Measurements from ENCODE around the gene KANK2.

DNA sequence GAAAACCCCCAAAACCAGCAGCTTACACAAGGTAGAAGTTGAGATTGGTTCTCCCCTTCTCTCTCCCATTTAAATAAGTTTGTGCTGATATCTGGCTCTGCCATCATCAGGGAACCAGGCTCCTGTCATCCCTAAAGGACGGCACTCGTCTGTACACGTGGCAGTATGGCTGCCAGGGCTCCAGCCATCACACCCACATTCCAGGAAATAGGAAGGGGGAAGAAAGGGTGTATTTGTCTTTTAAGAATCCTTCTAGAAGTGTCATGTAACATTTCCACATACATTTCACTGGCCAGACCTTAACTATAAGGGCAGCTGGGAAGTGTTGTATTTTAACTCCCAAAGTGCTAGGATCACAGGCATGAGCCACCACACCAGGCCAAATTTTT, 51.8 kb downstream of the KANK2 start:
- TF ChIP-seq, protein P1, sequence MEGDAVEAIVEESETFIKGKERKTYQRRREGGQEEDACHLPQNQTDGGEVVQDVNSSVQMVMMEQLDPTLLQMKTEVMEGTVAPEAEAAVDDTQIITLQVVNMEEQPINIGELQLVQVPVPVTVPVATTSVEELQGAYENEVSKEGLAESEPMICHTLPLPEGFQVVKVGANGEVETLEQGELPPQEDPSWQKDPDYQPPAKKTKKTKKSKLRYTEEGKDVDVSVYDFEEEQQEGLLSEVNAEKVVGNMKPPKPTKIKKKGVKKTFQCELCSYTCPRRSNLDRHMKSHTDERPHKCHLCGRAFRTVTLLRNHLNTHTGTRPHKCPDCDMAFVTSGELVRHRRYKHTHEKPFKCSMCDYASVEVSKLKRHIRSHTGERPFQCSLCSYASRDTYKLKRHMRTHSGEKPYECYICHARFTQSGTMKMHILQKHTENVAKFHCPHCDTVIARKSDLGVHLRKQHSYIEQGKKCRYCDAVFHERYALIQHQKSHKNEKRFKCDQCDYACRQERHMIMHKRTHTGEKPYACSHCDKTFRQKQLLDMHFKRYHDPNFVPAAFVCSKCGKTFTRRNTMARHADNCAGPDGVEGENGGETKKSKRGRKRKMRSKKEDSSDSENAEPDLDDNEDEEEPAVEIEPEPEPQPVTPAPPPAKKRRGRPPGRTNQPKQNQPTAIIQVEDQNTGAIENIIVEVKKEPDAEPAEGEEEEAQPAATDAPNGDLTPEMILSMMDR (IDR thresholded peaks at IDR 0.05), result no peak
- no peak for TF ChIP-seq POLR2A (IDR thresholded peaks at IDR 0.05)

Measured in suprapubic skin (tissue), 3 donors.